ENCODE results near the gene UBA3. TPM values are rescaled to one million over a fixed set of nuclear protein-coding genes. Genes with fewer than 3 reads are reported as not detected.

The UBA3 gene
- polyA plus RNA-seq, 1 experiment, result 111 TPM

DNA sequence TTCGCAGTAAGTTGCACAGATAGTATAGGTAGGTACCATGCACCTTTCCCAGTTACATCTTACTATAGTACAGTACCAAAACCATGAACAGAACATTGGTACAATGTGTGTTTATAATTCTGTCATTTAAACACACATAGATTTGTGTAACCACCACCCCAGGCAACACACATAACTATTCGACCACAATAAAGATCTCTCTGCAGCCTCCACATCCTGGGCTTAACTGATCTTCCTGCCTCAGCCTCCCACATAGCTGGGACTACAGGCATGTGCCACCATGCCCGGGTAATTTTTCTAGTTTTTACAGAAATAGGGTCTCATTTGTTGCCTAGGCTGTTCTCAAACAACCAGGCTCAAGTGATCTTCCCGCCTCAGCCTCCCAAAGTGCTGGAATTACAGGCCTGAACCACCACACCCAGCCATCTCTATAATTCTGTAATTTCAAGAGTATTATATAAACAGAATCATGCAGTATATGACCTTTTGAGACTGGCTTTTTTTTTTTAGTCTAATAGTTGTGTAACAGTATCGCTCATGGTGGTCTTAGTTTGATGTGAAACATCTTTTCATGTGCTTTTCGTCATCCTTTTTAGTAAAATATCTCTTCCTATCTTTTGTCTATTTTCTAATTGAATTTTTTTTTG lies 14.7 kb downstream of the UBA3 start:
- no peak for DNase-seq (ENCODE audit: low read depth, low spot score)
- Histone ChIP-seq H3K9me3 (ENCODE audit: control insufficient read depth, insufficient read depth, low read length) (no peaks in the 10 kb centered on the region), H3K27me3 (ENCODE audit: control insufficient read depth, insufficient read depth, low read length) (no peaks in the 10 kb centered on the region), H3K27ac (ENCODE audit: low read depth, low read length) (no peak overlapping the region), H3K4me3 (ENCODE audit: low read depth, low read length) (no peak overlapping the region)
- ChIA-PET CTCF (interaction anchor here (1.0 kb wide), 1 partner anchor 13 kb away, joined by 4 read pairs; the partner anchor contains the start of gene TMF1), POLR2A (no interaction called here)
- TF ChIP-seq, protein P1, sequence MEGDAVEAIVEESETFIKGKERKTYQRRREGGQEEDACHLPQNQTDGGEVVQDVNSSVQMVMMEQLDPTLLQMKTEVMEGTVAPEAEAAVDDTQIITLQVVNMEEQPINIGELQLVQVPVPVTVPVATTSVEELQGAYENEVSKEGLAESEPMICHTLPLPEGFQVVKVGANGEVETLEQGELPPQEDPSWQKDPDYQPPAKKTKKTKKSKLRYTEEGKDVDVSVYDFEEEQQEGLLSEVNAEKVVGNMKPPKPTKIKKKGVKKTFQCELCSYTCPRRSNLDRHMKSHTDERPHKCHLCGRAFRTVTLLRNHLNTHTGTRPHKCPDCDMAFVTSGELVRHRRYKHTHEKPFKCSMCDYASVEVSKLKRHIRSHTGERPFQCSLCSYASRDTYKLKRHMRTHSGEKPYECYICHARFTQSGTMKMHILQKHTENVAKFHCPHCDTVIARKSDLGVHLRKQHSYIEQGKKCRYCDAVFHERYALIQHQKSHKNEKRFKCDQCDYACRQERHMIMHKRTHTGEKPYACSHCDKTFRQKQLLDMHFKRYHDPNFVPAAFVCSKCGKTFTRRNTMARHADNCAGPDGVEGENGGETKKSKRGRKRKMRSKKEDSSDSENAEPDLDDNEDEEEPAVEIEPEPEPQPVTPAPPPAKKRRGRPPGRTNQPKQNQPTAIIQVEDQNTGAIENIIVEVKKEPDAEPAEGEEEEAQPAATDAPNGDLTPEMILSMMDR (IDR thresholded peaks at IDR 0.05; ENCODE audit: low read depth, low read length), result no peak

DNA sequence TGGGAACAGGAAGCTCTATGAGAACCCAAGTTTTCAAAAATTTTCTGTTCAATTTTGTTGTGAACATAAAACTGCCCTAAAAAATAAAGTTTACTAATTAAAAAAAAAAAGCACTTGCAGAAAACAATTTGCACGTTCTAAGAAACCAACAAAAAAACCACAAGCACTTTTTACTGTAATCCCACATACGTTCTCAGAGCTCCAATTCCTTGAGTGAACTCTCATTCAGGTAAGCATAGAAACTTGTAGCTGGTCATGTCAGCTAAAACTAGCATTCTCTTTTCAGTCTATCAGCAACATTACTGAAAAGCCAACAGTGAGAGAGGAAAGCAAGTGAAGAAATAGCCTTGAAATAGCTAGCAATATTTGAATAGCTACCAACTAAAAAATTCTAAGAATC lies 16.5 kb downstream of the UBA3 start:
- CTCF ChIA-PET, result no interaction called here
- TF ChIP-seq, protein P1 (IDR thresholded peaks at IDR 0.05; ENCODE audit: low read depth, low read length), result no peak

DNA sequence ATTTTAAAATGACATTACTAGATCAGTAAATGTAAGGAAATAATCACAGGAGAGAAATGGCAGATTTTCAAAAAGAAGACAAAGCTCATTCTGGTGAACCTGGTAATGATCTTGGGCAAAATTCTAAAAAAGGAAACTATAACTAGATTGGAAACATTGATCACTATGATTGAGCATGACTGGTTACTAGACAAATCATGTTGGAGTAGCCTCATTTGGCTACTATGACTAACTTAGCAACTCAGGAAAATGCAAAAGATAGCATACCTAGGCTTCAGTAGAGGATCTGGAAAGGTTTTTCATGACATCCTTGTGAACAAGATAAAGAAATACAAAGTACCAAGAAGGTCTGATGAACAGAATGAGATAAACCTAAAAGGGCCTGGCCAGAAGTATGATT lies 20.5 kb downstream of the UBA3 start:
- Histone ChIP-seq H3K4me3 (ENCODE audit: low read depth, low read length) (no peak overlapping the region), H3K27ac (ENCODE audit: low read depth, low read length) (no peak overlapping the region), H3K9me3 (ENCODE audit: control insufficient read depth, insufficient read depth, low read length) (no peaks in the 10 kb centered on the region), H3K27me3 (ENCODE audit: control insufficient read depth, insufficient read depth, low read length) (no peaks in the 10 kb centered on the region)
- ChIA-PET CTCF (no interaction called here), POLR2A (no interaction called here)
- no peak for DNase-seq (ENCODE audit: low read depth, low spot score)
- TF ChIP-seq, protein P1 (IDR thresholded peaks at IDR 0.05; ENCODE audit: low read depth, low read length), result no peak

More for the DNA sequence above, 16.5 kb downstream of the UBA3 start:
- no peaks in the 10 kb centered on the region for H3K9me3 ChIP-seq (ENCODE audit: control insufficient read depth, insufficient read depth, low read length)
- no peaks in the 10 kb centered on the region for H3K27me3 ChIP-seq (ENCODE audit: control insufficient read depth, insufficient read depth, low read length)
- DNase-seq (ENCODE audit: low read depth, low spot score), result no peak
- no peak overlapping the region for H3K4me3 ChIP-seq (ENCODE audit: low read depth, low read length)
- POLR2A ChIA-PET, result no interaction called here
- H3K27ac ChIP-seq (ENCODE audit: low read depth, low read length), result no peak overlapping the region

DNA sequence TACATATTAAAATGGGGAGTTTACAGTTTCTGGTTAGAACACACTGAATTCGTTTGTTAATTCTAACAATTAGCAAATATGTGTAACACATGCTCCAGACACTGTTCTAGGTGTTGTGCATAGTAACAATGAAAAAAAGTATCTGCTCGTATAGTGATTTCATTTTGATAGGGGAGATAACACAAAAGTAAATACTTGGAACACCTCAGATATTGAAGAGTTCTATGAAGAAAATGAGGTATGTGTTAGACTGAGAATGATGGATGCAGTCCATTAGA lies 21.3 kb downstream of the UBA3 start:
- H3K9me3 ChIP-seq (ENCODE audit: control insufficient read depth, insufficient read depth, low read length), result no peaks in the 10 kb centered on the region
- POLR2A ChIA-PET, result no interaction called here

DNA sequence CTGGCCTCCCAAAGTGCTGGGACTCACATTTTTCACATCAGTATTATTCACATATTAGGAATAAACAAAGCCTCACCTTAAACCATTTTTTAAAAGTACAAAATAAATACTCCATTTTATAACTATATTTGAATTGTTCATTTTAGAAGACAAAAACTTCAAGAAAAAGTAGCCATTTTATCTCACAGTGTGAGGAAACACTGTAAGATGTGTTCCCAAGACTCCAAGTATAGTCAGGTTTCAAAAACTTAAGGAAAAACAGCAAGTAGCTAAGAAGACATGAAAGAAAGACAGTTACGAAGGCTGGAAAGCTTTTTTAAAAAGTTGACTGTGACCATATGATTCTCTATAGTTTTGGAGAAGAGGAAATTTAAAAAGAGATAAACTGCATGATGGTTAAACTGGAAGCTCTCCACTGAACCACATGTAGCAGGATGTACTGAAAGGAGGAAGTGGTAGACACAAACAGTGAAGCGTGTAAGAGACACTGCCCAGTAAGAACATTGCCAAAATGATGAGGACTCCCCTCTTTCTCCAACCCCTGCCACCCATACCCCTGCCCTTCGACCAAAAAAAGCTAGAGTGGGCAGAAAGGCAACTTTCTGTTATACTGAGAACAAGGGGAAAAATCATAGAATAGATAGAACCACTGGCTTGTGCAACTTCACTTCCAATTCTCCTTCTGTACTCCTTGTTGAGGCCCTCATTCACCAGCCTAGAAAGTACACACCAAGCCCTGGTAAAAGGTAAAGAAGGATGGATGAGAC lies 21.8 kb downstream of the UBA3 start:
- CTCF ChIA-PET, result no interaction called here
- H3K27ac ChIP-seq (ENCODE audit: low read depth, low read length), result no peak overlapping the region

More for the DNA sequence above, 21.3 kb downstream of the UBA3 start:
- H3K27ac ChIP-seq (ENCODE audit: low read depth, low read length), result no peak overlapping the region
- CTCF ChIA-PET, result no interaction called here
- H3K27me3 ChIP-seq (ENCODE audit: control insufficient read depth, insufficient read depth, low read length), result no peaks in the 10 kb centered on the region
- no peak overlapping the region for H3K4me3 ChIP-seq (ENCODE audit: low read depth, low read length)
- no peak for DNase-seq (ENCODE audit: low read depth, low spot score)
- TF ChIP-seq, protein P1 (IDR thresholded peaks at IDR 0.05; ENCODE audit: low read depth, low read length), result no peak

More for the DNA sequence above, 21.8 kb downstream of the UBA3 start:
- no peak for DNase-seq (ENCODE audit: low read depth, low spot score)
- H3K9me3 ChIP-seq (ENCODE audit: control insufficient read depth, insufficient read depth, low read length), result no peaks in the 10 kb centered on the region
- POLR2A ChIA-PET, result no interaction called here
- H3K27me3 ChIP-seq (ENCODE audit: control insufficient read depth, insufficient read depth, low read length), result no peaks in the 10 kb centered on the region
- H3K4me3 ChIP-seq (ENCODE audit: low read depth, low read length), result no peak overlapping the region
- TF ChIP-seq, protein P1 (IDR thresholded peaks at IDR 0.05; ENCODE audit: low read depth, low read length), result no peak
